NCI-H1092 treated with DMSO at 0.1 percent for 48 hours (cell line): ENCODE results near the gene LATS1.
"Not testable (repeated sequence)": the region's sequence is repeated elsewhere in the genome, so short reads cannot be mapped to it uniquely, and the experiment has no call there.

Experiments used
- DNase-seq: peaks from one replicate; lab custom pipeline; 2025; lab: John Stamatoyannopoulos, UW

The LATS1 gene

DNA sequence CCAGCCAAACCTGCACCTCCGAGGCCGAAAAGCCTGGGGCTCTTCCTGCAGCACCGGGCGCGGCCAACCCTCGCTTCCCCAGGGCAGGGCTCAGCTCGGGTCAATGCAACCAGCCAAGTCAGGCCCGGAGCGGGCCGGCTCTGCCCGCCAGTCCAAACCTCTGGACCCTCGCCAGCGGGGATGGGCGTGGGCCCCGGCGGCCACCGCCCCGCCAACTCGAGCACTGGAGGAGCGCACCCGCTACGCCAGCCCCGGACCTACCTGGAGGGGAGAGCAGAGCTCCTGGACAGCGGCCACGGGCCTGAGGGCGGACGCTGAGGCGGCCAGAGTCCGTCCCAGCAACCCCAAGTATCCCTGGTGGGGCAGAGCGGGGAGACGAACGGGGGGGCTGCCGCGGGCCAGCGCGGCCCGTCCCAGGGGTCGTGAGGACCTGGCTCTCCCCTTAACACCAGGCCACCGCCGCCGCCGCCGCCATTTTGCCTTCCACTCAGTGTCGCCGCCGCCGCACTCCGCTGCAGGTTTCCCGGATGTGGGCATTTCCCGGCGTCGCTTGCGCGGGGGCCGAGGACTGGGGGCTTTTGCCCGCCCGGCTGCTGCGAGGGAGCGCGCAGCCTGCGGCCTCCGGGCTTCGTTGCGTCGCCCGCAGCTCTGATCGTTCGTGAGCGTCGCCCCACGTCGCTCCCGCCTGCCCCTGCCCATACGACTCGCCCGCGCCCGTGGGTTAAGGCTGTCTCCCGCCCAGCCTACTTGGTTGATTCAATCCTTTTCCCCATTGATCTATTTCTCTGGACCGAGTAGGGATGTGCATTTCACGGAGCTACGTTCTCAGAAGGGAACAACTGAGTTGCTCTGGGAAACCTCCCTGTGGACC is at the start of gene LATS1:
Gene LATS1 (minus strand): TSS at position 514 of the 871 bp plus-strand sequence. CDS start 15,975 bp downstream, outside the sequence.
- peak; percentile 88 for DNase-seq

DNA sequence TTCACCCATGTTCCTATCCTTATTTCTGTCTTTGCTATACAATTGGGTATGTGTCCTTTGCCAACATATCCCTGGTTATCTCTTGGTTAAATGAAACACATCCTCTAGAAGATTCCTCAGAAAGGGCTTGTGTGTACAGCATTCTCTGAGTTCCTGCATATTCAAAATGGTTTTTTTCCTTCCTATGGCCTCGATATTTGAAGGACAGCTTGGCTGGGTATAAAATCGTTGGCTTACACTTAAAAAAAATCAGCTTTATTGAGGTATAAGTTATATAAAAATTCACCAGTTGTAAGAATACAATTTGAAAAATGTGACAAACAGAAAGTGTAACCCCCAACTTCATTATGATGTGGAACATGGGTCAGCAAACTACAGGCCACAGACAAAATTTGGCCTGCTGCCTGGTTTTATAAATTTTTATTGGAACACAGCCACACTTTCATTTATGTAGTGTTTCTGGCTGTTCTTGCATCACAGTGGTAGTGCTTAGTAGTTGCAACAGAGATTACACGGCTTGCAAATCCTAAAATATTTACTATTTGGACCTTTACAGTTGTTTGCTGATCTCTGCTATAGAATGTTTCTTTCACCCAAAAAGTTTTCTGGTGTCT is 48.4 kb upstream of the LATS1 start:
- DNase-seq: no peak

DNA sequence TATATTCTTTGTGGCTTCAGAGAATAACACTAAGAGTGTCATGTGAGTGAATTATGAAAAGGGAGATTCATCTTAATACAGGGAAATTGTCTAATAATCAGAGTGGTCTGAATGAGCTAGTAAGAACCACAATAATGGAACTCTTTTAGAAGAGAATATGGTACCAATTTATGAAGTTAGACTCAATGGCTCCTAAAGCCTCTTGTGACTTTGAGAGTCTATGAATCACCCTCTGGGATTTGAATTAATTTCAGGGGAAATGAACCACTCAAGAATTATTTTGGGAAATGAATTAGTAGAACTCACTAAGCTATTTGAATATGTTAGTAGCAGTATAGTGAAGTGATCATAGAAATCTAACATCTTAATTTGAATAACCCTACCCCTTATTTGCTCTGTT is 46.0 kb upstream of the LATS1 start:
- DNase-seq: no peak

DNA sequence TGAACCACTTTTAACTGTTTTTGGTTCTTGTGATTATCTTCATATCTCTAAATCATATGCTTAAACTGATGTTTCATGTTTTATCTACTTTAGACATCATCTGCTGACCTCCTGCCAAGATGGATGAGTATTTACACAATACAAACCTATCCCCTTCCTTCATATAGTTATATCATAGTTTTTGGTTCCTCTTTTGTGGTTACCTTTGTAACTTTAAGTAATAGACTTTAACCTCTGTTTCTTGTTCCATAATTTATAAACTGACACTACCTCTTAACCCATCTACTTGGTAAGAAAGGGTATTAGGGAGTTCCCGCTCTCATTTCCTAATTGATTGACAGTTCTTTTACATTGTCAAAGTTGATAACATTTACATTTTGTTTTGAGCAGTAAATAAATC is 43.5 kb upstream of the LATS1 start:
- DNase-seq: no peak

DNA sequence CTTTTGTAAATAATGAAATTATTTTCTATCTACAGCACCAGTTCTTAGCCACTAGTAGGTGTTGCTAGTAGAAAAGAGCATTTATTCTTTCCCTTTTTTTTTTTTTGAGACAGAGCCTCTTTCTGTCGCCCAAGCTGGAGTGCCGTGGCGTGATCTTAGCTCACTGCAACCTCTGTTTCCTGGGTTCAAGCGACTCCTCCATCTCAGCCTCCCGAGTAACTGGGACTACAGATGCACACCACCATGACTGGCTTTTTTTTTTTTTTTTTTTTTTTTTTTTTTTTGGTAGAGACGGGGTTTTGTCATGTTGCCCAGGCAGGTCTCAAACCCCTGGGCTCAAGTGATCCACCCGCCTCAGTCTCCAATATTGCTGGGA is 38.3 kb upstream of the LATS1 start:
- no peak for DNase-seq

DNA sequence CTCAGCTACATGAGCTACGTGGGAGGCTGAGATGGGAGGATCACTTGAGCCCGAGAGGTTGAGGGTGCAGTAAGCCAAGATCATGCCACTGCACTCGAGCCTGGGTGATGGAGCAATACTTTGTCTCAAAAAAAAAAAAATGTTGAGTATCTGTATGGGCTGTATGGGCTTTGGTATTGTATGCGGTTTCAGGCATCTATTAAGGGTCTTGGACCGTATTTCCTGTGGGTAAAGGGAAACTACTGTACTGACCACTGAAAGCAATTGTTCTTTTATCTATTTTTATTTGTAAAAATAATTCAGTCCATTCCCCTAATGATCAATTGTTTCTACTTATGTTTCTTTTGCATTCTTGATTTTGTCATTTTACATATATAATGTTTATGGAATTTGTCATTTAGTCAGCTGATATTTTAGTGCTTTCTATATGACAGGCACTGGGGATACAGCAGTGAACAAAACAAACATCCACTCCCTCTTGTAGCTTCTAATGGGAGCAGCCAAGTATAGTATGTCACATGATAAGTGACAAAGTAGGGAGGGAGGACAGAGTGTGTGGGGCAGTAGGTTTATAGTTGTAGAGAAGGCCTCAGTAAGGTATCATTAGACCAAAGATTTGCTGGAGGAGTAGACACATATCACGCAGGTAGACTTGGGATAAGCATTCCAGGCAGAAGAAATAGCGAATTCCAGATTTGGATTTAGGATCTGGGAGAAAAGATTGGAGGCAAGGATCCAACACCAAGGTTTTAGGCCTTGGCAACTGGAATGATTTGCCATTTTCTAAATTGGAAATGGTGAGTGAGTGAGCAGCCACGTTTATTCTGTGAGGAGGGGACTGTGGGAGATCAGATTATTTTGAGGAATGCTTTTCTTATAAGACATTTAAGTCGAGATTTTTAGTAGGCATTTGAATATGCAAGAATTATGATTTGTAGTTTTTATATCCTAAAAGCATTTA is 37.7 kb upstream of the LATS1 start:
- no peak for DNase-seq

DNA sequence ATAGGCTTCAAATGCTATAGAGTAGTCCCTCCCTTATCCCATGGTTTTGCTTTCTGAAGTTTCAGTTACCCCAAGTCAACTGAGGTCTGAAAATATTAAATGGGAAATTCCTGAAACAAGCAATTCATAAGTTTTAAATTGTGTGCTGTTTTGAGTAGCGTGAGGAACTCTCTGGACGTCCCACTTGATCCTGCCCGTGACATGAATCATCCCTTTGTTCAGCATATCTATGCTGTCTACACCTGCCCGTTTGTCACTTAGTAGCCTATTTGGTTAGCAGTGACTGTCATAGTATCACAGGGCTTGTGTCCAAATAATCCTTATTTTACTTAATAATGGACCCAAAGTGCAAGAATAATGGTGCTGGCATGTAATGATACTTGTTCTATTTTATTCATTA is 36.6 kb upstream of the LATS1 start:
- DNase-seq: no peak

DNA sequence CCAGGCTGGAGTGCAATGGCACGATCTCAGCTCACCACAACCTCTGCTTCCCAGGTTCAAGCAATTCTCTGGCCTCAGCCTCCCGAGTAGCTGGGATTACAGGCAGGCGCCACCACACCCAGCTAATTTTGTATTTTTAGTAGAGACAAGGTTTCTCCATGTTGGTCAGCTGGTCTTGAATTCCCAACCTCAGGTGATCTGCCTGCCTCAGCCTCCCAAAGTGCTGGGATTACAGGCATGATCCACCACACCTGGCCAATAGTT is 35.4 kb upstream of the LATS1 start:
- not testable (repeated sequence) for DNase-seq

DNA sequence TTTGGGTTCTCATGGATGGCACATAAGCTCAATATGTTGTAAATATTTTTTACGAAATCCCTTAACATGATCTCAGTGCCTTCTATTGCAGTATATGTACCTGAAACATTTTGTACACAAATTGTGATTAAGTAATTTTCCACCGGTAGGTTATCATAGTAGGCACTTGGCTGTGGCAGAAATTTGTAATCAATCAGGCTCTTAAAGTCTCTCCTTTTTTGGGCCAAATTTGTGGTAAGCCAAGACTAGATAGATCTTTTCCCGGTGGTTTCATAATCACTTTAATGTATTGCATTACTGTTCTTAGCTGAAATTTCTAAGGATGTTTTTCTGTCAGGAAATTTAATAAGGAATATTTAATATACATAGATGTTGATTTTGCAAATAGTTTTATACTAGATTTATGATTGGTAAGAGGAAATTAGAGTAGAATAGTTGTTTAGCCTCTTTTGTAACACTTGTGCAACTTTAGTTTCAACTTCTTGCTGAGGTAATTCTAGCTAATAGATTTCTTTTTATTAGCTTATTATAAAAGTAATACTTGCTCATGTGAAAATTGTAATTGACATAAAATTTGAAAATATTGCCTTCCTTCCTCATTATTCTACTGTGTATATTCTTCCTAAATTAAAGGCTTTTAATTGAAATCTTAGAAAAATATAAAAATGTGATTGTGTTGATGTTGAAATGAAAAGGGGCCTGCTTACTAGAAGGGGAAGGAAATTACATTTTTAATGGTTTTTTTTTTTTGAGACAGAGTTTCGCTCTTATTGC is 34.9 kb upstream of the LATS1 start:
- no peak for DNase-seq

DNA sequence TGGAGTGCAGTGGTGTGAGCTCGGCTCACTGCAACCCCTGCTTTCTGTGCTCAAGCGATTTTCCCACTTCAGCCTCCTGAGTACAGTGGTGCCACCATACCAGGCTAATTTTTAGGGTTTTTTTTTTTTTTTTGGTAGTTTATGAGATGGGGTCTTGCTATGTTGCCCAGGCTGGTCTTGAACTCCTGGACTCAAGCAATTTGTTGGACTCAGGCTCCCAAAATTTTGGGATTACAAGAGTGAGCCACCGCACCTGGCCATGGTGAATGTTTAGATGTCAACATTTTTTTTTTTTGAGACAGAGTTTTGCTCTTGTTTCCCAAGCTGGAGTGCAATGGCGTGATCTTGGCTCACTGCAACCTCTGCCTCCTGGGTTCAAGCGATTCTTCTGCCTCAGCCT is 34.0 kb upstream of the LATS1 start:
- not testable (repeated sequence) for DNase-seq

DNA sequence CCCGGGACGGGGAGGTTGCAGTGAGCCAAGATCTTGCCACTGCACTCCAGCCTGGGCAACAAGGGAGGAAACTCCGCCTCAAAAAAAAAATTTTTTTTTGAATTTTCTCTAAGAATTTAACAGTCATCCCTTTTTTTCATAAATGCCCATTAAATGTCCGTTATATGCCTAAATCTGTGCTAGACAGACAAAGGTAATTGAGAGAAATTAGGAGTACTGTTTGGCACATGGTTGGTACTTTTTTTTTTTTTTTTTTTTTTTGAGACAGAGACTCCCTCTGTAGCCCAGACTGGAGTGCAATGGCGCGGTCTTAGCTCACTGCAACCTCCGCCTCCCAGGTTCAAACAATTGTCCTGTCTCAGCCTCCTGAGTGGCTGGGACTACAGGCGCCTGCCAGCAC is 33.3 kb upstream of the LATS1 start:
- no peak for DNase-seq

DNA sequence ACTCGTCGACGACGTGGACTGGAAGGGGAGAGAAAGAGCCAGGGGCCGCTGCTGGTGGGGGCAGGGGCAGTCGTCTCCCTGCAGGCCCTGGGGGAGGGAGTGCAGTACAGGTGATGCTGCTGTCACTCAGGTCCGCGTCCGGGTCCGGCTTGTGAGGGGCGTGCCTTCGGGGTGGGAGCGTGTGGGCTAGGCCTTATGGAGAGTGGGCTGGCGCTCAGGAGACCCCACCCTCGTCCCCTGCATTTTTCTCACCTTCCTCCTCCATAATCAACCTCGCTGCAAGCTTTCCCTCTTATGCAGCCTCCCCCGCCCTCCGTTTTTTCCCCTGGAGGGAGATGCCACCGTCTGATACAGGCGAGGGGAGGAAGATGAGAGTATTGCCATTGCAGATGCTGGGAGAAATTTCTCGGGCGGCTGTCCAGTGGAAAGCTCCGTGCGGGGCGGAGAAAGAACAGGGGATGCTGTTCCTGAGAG is 32.3 kb upstream of the LATS1 start:
- DNase-seq: peak; percentile 45

DNA sequence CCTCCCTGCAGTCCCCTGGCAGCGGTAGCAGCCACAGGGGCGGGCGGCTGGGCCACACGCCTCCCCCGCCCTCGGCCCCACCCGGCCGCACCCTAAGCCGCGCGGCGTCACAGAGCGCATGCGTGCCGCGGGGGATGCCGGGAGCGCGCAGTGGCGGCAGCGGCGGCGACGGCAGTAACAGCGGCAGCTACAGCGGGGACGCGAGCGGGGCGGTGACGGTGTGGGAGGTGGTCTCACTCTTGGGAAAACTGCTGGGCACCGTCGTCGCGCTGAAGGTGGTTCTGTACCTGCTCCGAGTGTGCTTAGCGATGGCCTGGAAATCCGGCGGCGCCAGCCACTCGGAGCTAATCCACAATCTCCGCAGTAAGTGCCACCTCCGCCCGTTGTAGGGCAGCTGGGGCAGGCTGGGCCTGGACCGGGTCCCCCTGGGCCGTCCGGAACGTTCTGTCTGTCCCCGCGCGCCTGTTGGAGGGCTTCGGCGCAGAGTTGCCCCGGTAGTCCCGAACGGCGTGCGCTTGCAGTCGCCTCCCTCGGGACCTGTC is 31.8 kb upstream of the LATS1 start, which contains the start of gene PCMT1:
Gene PCMT1 (plus strand): TSS at position 148 of the 542 bp plus-strand sequence. CDS start 161 bp downstream, at position 309.
- peak; percentile 79 for DNase-seq

DNA sequence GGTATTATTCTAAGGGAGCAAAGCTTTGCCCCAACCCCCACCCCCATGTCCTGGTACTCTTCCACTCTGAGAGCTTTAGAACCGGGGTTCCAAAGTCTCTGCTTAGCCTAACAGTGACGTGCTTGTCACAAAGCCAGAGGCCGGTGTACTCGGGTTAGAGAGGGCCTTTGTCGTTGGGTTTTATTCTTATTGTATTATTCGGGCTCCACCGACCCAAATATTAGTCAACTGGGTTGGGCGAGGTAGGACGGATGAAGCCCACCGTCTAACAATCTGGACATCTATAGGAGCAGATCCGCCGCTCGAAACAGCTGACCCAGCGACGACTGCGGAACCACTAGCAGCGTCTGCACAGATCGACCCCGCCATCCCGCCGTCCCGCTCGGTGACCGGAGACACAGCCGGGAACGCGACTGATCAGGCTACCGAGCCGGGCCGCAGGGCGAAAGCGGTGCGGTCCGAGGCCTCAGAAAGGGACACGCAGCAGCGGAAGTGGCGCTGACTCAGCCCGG is 31.2 kb upstream of the LATS1 start:
- DNase-seq: not testable (repeated sequence)

DNA sequence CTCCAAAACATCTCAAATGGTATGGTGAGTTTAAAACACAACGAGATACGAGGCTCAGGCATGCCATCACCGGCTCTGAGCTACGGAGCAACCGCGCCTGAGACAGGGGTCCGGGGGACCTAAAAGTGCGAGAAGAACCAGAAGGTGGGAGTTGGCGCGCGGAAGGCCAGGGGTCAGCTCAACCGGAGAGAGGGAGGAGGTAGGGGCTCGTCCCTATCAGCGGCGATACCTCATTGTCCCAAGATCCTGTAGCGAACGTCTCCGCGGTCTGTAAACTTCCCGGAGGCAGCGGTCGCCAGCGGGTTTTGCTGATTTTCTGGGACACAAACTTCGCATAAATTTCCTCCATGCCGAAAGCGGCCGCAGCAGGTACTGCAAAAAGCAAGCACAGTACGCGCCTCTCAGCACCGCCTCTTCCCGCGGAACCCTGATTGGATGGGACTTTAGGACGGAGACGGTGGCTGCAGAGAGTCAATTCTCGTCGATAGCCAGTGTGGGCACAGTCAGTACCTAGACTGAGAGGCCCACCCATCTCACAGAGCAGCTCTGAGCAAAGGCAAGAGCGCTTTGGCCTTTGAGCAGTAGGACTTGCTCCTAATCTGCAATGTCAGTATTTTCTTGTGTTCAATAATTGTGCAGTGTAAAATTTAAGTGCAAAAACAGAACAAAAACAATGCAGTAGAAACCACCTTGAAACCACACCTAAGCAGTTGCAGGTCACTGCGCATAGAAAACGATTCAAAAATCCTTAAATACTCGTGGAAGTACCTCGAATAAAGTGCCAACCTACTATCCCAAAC is 28.4 kb upstream of the LATS1 start, which contains the start of gene NUP43:
Gene NUP43 (minus strand): TSS at position 383 of the 800 bp plus-strand sequence. CDS start 34 bp downstream, at position 349.
- DNase-seq: peak; percentile 94

DNA sequence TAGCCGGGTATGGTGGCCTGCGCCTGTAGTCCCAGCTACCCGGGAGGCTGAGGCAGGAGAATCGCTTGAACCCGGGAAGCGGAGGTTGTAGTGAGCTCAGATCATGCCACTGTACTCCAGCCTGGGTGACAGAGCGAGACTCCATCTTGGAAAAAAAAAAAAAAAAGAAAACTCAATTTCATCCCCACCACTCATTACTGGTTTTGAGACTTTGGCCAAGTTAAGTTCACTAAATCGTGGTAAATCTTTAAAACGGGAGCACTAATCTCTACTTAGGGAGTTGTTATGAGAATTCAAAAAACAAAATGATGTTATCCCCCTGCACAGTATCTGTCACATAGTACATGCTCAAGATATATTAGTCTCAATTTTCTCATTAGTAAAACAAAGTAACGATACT is 27.4 kb upstream of the LATS1 start:
- not testable (repeated sequence) for DNase-seq

DNA sequence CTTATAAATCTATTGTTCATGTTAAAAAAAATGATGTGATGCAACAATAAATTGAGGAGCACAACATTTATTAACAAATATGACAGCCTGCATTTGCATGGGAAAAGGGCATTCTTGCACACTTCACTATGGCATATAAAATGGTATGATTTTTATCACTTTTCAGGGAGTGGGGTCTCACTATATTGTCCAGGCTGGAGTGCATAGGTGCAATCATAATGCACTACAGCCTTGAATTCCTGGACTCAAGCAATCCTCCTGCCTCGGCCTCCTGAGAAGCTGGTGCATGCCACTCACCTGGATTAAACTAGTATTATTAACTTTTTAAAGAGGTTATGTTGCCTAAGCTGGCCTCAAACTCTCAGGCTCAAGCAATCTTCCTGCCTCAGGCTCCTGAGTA is 17.0 kb upstream of the LATS1 start:
- no peak for DNase-seq

DNA sequence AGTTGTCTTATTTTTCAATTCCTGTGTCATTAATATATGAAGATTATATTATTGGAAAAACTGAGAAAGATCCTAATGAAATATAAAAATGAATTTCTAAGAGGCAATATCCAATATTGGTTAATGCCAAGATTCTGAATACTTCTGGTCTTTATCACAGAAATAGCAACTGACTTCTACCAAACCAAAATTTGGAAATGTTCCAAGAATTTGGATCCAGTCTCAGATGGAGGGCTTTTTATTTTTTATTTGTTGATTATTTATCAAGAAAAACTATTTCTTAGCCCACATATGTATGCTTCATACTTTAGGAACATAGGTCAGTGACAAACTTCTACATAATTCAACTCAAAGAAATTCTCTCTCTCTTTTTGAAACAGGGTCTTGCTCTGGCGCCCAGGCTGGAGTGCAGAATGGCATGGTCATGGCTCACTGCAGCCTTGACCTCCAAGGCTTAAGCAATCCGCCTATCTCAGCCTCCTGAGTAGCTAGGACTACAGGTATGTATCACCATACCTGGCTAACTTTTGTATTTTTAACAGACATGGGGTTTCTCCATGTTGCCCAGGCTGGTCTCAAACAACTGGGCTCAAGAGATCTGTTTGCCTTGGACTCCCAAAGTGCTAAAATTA is 15.3 kb upstream of the LATS1 start:
- DNase-seq: no peak

DNA sequence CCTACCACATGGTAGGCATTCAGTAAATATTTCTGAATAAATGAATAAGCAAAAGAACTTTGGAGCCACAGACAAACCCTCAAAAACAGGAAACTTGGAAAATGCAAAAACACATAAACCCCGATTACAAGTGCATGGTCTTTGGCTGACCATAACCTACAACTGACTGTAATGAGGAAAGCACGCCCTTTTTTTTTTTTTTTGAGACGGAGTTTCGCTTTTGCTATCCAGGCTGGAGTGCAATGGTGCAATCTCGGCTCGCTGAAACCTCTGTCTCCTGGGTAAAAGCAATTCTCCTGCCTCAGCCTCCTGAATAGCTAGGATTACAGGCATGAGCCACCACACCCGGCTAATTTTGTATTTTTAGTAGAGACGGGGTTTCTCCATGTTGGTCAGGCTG is 11.9 kb upstream of the LATS1 start:
- DNase-seq: no peak
